HEK293 (cell line): ENCODE results near the gene C2orf66.

Experiments used
- EGR2 ChIP-seq: fragments of 450-650 bp; formaldehyde crosslinking; IDR thresholded peaks from 2 replicates; pipeline ENCODE4 v1.5.1; 2016; ENCODE audit warnings: low read depth, missing biosample characterization, missing genetic modification characterization
- GLI4 ChIP-seq: fragments of 450-650 bp; formaldehyde crosslinking; IDR thresholded peaks from 2 replicates; pipeline ENCODE4 v1.5.1; 2016; ENCODE audit warnings: missing biosample characterization, missing genetic modification characterization
- HOXA7 ChIP-seq: sonication (generic); formaldehyde crosslinking; IDR thresholded peaks from 2 replicates; pipeline ENCODE4 v1.8.1; 2022; ENCODE audit warnings: missing genetic modification reagents, borderline replicate concordance
- SALL2 ChIP-seq: fragments of 450-650 bp; formaldehyde crosslinking; IDR thresholded peaks from 2 replicates; pipeline ENCODE4 v1.5.0; 2017; ENCODE audit warnings: missing biosample characterization, mild to moderate bottlenecking, missing genetic modification characterization, borderline replicate concordance
- SCRT1 ChIP-seq: fragments of 450-650 bp; formaldehyde crosslinking; IDR thresholded peaks from 2 replicates; pipeline ENCODE4 v1.5.1; 2016; ENCODE audit warnings: missing biosample characterization, missing genetic modification characterization, borderline replicate concordance
- SCRT2 ChIP-seq: fragments of 450-650 bp; formaldehyde crosslinking; IDR thresholded peaks from 2 replicates; pipeline ENCODE4 v1.5.1; 2016; ENCODE audit warnings: missing biosample characterization, missing genetic modification characterization
- ZBTB21 ChIP-seq: fragments of 450-650 bp; formaldehyde crosslinking; IDR thresholded peaks from 2 replicates; pipeline ENCODE4 v1.5.1; 2017; ENCODE audit warnings: missing biosample characterization, missing genetic modification characterization
- ZFP3 ChIP-seq: fragments of 450-650 bp; formaldehyde crosslinking; IDR thresholded peaks from 2 replicates; pipeline ENCODE4 v1.5.1; 2016; ENCODE audit warnings: low read depth, missing biosample characterization, missing genetic modification characterization
- ZFP41 ChIP-seq: fragments of 450-650 bp; formaldehyde crosslinking; IDR thresholded peaks from 2 replicates; pipeline ENCODE4 v1.5.1; 2016; ENCODE audit warnings: missing biosample characterization, missing genetic modification characterization, borderline replicate concordance
- ZIC2 ChIP-seq: fragments of 450-650 bp; formaldehyde crosslinking; IDR thresholded peaks from 2 replicates; pipeline ENCODE4 v1.5.1; 2016; ENCODE audit warnings: missing biosample characterization, missing genetic modification characterization
- ZNF114 ChIP-seq: fragments of 450-650 bp; formaldehyde crosslinking; IDR thresholded peaks from 2 replicates; pipeline ENCODE4 v1.5.0; 2017; ENCODE audit warnings: missing biosample characterization, missing genetic modification characterization
- ZNF121 ChIP-seq: fragments of 450-650 bp; formaldehyde crosslinking; IDR thresholded peaks from 2 replicates; pipeline ENCODE4 v1.5.1; 2016; ENCODE audit warnings: missing biosample characterization, missing genetic modification characterization
- ZNF157 ChIP-seq: fragments of 450-650 bp; formaldehyde crosslinking; IDR thresholded peaks from 2 replicates; pipeline ENCODE4 v1.5.1; 2016; ENCODE audit warnings: missing biosample characterization, missing genetic modification characterization
- ZNF16 ChIP-seq: fragments of 450-650 bp; formaldehyde crosslinking; IDR thresholded peaks from 2 replicates; pipeline ENCODE4 v1.5.1; 2016; ENCODE audit warnings: low read depth, missing biosample characterization, missing genetic modification characterization
- ZNF169 ChIP-seq: fragments of 450-650 bp; formaldehyde crosslinking; IDR thresholded peaks from 2 replicates; pipeline ENCODE4 v1.5.1; 2016; ENCODE audit warnings: missing biosample characterization, missing genetic modification characterization
- ZNF184 ChIP-seq: fragments of 450-650 bp; IDR thresholded peaks from 2 replicates; pipeline ENCODE4 v1.5.1; 2018; ENCODE audit warnings: missing biosample characterization, mild to moderate bottlenecking, missing genetic modification characterization
- ZNF24 ChIP-seq: fragments of 450-650 bp; formaldehyde crosslinking; IDR thresholded peaks from 2 replicates; pipeline ENCODE4 v1.5.1; 2016; ENCODE audit warnings: missing biosample characterization, missing genetic modification characterization
- ZNF248 ChIP-seq: fragments of 450-650 bp; formaldehyde crosslinking; IDR thresholded peaks from 2 replicates; pipeline ENCODE4 v1.5.1; 2017; ENCODE audit warnings: missing biosample characterization, missing genetic modification characterization
- ZNF274 ChIP-seq, 2 experiments: fragments of 200-500 bp in 1 of 2; fragments of 450-650 bp in 1 of 2; sonication (Bioruptor generic) in 1 of 2; formaldehyde crosslinking in 1 of 2; IDR thresholded peaks; 2 replicates each; pipeline versions ENCODE4 v1.5.1 to v1.6.1; 2014 to 2016; ENCODE audit warnings: borderline replicate concordance in 1 of 2, inconsistent platforms in 1 of 2, low read length in 1 of 2, missing biosample characterization in 1 of 2, missing genetic modification characterization in 1 of 2
- ZNF324 ChIP-seq: fragments of 450-650 bp; formaldehyde crosslinking; IDR thresholded peaks from 2 replicates; pipeline ENCODE4 v1.5.1; 2016; ENCODE audit warnings: missing biosample characterization, missing genetic modification characterization
- ZNF529 ChIP-seq: fragments of 450-650 bp; formaldehyde crosslinking; IDR thresholded peaks from 2 replicates; pipeline ENCODE4 v1.5.1; 2017; ENCODE audit warnings: missing genetic modification characterization, missing biosample characterization; ENCODE audit not compliant: insufficient replicate concordance
- ZNF530 ChIP-seq: fragments of 450-650 bp; formaldehyde crosslinking; IDR thresholded peaks from 2 replicates; pipeline ENCODE4 v1.5.1; 2016; ENCODE audit warnings: low read depth, missing biosample characterization, missing genetic modification characterization
- ZNF548 ChIP-seq: fragments of 450-650 bp; formaldehyde crosslinking; IDR thresholded peaks from 2 replicates; pipeline ENCODE4 v1.5.1; 2016; ENCODE audit warnings: missing biosample characterization, missing genetic modification characterization
- ZNF558 ChIP-seq: fragments of 450-650 bp; formaldehyde crosslinking; IDR thresholded peaks from 2 replicates; pipeline ENCODE4 v1.5.1; 2016; ENCODE audit warnings: missing biosample characterization, missing genetic modification characterization
- ZNF660 ChIP-seq: fragments of 450-650 bp; IDR thresholded peaks from 2 replicates; pipeline ENCODE4 v1.5.1; 2018; ENCODE audit warnings: missing biosample characterization, mild to moderate bottlenecking, missing genetic modification characterization
- ZNF677 ChIP-seq: fragments of 450-650 bp; IDR thresholded peaks from 2 replicates; pipeline ENCODE4 v1.5.0; 2018; ENCODE audit warnings: missing biosample characterization, mild to moderate bottlenecking, missing genetic modification characterization, moderate library complexity
- ZNF707 ChIP-seq: fragments of 450-650 bp; formaldehyde crosslinking; IDR thresholded peaks from 2 replicates; pipeline ENCODE4 v1.5.1; 2016; ENCODE audit warnings: missing biosample characterization, missing genetic modification characterization
- ZNF792 ChIP-seq: fragments of 450-650 bp; formaldehyde crosslinking; IDR thresholded peaks from 2 replicates; pipeline ENCODE4 v1.5.1; 2016; ENCODE audit warnings: missing biosample characterization, missing genetic modification characterization
- ZNF837 ChIP-seq: fragments of 450-650 bp; formaldehyde crosslinking; IDR thresholded peaks from 2 replicates; pipeline ENCODE4 v1.5.1; 2016; ENCODE audit warnings: missing biosample characterization, missing genetic modification characterization
- TF ChIP-seq, protein P1 (sequence below): fragments of 450-650 bp; formaldehyde crosslinking; IDR thresholded peaks from 2 replicates; pipeline ENCODE4 v1.5.1; 2017; ENCODE audit warnings: missing biosample characterization, missing genetic modification characterization
- TF ChIP-seq, protein P2 (sequence below): fragments of 450-650 bp; formaldehyde crosslinking; IDR thresholded peaks from 2 replicates; pipeline ENCODE4 v1.5.1; 2016; ENCODE audit warnings: missing biosample characterization, missing genetic modification characterization, low read depth
- TF ChIP-seq, protein P3 (sequence below): fragments of 450-650 bp; formaldehyde crosslinking; IDR thresholded peaks from 2 replicates; pipeline ENCODE4 v1.5.1; 2016; ENCODE audit warnings: missing biosample characterization, missing genetic modification characterization
- TF ChIP-seq, protein P4 (sequence below): fragments of 450-650 bp; formaldehyde crosslinking; IDR thresholded peaks from 2 replicates; pipeline ENCODE4 v1.5.1; 2016; ENCODE audit warnings: missing biosample characterization, missing genetic modification characterization

Gene C2orf66

DNA sequence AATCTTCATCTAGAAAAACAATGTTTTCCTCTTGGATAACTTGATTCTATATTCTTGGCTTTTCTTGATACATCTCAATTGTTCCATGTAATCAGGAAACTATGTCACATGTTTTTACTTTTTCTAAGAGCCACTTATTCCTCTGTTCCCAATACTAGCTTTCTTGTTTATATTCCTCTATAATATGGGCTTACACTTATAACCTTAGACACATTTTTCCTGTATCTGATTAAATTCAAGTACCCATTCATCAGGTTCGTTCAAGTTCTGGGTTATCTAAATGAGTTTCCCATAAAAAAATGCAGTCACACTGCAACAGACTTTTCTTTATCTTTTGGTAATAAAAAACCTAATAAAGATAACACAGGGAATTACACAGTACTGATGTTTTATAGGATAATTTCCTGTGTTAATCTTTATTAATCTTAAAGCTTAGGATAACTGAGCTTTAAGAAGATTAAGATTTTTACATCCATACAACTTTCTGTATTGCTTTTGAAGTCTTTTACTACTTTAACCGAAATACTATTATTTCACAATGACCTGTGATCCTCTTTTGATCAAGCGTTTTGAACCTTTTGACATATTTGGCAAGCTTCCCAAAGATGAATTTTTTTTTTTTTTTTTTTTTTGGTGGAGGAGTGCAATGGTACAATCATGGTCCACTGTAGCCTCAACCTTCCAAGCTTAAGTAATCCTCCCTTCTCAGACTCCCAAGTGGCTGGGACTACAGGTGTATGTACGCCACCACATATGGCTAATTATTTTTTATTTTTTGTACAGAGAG lies 44.3 kb upstream of the C2orf66 start (continued):
- TF ChIP-seq, protein P1, sequence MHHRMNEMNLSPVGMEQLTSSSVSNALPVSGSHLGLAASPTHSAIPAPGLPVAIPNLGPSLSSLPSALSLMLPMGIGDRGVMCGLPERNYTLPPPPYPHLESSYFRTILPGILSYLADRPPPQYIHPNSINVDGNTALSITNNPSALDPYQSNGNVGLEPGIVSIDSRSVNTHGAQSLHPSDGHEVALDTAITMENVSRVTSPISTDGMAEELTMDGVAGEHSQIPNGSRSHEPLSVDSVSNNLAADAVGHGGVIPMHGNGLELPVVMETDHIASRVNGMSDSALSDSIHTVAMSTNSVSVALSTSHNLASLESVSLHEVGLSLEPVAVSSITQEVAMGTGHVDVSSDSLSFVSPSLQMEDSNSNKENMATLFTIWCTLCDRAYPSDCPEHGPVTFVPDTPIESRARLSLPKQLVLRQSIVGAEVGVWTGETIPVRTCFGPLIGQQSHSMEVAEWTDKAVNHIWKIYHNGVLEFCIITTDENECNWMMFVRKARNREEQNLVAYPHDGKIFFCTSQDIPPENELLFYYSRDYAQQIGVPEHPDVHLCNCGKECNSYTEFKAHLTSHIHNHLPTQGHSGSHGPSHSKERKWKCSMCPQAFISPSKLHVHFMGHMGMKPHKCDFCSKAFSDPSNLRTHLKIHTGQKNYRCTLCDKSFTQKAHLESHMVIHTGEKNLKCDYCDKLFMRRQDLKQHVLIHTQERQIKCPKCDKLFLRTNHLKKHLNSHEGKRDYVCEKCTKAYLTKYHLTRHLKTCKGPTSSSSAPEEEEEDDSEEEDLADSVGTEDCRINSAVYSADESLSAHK (tag by site-specific recombination) = peak; percentile 91
- TF ChIP-seq ZNF530 (tag by site-specific recombination) (no peak), ZFP41 (no peak), ZNF837 (tag by site-specific recombination) (no peak), HOXA7 (no peak), ZNF169 (tag by site-specific recombination) (no peak), ZNF707 (tag by site-specific recombination) (no peak), ZNF529 (no peak), ZNF677 (tag by site-specific recombination) (no peak), EGR2 (tag by site-specific recombination) (no peak), ZNF157 (tag by site-specific recombination) (no peak), ZNF558 (no peak), ZNF184 (no peak), ZNF548 (tag by site-specific recombination) (no peak), ZNF660 (tag by site-specific recombination) (no peak), ZNF248 (tag by site-specific recombination) (no peak), ZIC2 (no peak), GLI4 (tag by site-specific recombination) (no peak), ZNF274 (IDR thresholded peaks at IDR 0.05; ENCODE audit: low read length) (no peak), ZNF274 (tag by site-specific recombination; IDR thresholded peaks at IDR 0.05; ENCODE audit: borderline replicate concordance) (no peak), SALL2 (no peak), SCRT1 (tag by site-specific recombination) (peak; percentile 93), SCRT2 (tag by site-specific recombination) (peak; percentile 52; the same call in 1 of the 2 replicates), ZNF121 (0 out of 2 replicates have a peak, but pooled peaks have one; percentile 43), ZNF24 (tag by site-specific recombination) (0 out of 2 replicates have a peak, but pooled peaks have one; percentile 53), ZNF114 (tag by site-specific recombination) (no peak), ZNF324 (no peak), ZNF16 (tag by site-specific recombination) (no peak), ZNF792 (tag by site-specific recombination) (no peak), ZFP3 (tag by site-specific recombination) (no peak), ZBTB21 (tag by site-specific recombination) (no peak)
- TF ChIP-seq, protein P2, sequence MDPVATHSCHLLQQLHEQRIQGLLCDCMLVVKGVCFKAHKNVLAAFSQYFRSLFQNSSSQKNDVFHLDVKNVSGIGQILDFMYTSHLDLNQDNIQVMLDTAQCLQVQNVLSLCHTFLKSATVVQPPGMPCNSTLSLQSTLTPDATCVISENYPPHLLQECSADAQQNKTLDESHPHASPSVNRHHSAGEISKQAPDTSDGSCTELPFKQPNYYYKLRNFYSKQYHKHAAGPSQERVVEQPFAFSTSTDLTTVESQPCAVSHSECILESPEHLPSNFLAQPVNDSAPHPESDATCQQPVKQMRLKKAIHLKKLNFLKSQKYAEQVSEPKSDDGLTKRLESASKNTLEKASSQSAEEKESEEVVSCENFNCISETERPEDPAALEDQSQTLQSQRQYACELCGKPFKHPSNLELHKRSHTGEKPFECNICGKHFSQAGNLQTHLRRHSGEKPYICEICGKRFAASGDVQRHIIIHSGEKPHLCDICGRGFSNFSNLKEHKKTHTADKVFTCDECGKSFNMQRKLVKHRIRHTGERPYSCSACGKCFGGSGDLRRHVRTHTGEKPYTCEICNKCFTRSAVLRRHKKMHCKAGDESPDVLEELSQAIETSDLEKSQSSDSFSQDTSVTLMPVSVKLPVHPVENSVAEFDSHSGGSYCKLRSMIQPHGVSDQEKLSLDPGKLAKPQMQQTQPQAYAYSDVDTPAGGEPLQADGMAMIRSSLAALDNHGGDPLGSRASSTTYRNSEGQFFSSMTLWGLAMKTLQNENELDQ (tag by site-specific recombination) = 0 out of 2 replicates have a peak, but pooled peaks have one; percentile 20
- TF ChIP-seq, protein P3, sequence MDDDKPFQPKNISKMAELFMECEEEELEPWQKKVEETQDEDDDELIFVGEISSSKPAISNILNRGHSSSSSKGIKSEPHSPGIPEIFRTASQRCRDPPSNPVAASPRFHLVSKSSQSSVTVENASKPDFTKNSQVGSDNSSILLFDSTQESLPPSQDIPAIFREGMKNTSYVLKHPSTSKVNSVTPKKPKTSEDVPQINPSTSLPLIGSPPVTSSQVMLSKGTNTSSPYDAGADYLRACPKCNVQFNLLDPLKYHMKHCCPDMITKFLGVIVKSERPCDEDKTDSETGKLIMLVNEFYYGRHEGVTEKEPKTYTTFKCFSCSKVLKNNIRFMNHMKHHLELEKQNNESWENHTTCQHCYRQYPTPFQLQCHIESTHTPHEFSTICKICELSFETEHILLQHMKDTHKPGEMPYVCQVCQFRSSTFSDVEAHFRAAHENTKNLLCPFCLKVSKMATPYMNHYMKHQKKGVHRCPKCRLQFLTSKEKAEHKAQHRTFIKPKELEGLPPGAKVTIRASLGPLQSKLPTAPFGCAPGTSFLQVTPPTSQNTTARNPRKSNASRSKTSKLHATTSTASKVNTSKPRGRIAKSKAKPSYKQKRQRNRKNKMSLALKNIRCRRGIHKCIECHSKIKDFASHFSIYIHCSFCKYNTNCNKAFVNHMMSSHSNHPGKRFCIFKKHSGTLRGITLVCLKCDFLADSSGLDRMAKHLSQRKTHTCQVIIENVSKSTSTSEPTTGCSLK (tag by site-specific recombination) = no peak
- TF ChIP-seq, protein P4, sequence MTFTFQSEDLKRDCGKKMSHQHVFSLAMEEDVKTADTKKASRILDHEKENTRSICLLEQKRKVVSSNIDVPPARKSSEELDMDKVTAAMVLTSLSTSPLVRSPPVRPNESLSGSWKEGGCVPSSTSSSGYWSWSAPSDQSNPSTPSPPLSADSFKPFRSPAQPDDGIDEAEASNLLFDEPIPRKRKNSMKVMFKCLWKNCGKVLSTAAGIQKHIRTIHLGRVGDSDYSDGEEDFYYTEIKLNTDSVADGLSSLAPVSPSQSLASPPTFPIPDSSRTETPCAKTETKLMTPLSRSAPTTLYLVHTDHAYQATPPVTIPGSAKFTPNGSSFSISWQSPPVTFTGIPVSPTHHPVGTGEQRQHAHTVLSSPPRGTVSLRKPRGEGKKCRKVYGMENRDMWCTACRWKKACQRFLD (tag by site-specific recombination) = no peak
